ENCODE data around the gene CST2.
"Not testable (repeated sequence)": the region's sequence is repeated elsewhere in the genome, so short reads cannot be mapped to it uniquely, and the experiment has no call there.

CST2 gene, protein sequence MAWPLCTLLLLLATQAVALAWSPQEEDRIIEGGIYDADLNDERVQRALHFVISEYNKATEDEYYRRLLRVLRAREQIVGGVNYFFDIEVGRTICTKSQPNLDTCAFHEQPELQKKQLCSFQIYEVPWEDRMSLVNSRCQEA

DNA sequence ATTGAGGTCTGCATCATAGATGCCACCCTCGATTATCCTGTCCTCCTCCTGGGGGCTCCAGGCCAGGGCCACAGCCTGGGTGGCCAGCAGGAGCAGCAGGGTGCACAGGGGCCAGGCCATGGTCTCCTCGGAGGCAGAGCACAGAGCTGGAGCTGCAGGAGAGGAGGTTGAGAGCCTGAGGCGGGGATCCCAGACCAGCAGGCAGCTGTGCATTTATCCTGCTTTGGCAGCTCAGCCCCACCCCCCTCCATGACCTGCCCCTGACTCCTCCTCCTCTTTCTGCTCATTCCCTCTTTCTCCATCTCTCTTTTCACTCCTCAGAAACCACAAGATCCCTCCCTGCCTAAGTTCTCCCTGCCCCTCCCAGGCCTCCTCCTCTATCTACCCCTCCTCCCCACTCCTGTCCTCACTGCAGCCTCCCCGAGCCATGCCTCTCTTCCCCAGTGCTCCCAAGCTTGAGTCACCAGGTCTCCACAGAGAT lies at the start of gene CST2:
TSS of gene CST2 (minus strand) at position 189 of the 481 bp plus-strand sequence. CDS start at position 120, 69 bp downstream.
- no peak for DNase-seq

DNA sequence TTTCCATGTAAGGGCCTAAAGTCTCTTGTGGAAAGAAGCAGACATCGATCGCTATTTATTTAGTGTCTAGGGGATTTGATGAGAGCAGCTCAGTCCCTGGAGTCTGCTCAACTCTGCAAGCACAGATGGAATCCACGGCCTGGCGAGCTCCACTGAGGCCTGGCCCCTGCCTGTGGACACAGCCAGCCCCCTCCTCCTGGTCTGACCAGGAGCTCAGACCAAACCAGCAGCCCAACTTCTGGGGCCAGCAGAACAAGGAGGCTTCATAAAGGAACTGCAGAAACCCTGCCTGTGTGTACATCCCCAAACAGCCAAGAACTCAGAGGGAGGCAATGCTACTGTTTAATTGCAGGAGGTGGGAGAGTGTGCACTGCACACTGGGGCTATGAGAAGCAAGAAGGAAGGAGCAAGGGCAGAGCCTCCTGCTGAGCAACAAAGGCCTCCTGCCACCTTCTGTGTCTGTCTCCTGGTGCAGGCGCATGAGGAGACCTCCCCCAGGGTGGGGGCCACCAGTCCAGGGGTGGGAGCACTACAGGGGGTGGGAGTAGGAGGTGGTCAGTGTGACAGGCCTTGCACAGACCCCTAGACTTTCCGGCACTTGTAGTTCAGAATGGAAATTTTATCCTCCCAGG lies 49.2 kb upstream of the CST2 start:
- DNase-seq: no peak

DNA sequence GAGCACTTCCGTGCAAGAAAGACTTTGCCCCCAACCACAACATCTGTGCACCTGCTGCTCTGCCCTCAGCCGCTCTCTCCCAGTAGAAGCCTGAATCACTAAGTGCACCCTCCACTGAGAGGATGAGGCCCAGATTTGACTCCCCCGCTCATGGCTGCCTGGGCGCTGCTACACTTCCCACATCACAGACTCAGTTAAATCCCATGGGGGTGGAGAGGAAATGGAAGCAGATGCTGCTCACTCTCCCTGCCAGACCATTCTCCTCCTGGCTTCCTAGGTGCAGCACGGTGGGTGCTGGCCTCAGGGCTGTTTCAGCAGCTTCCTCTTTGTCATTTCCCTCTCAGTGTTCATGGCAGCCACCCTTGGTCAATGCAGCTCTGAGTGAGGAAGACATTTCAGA lies 48.2 kb upstream of the CST2 start:
- no peak for DNase-seq

DNA sequence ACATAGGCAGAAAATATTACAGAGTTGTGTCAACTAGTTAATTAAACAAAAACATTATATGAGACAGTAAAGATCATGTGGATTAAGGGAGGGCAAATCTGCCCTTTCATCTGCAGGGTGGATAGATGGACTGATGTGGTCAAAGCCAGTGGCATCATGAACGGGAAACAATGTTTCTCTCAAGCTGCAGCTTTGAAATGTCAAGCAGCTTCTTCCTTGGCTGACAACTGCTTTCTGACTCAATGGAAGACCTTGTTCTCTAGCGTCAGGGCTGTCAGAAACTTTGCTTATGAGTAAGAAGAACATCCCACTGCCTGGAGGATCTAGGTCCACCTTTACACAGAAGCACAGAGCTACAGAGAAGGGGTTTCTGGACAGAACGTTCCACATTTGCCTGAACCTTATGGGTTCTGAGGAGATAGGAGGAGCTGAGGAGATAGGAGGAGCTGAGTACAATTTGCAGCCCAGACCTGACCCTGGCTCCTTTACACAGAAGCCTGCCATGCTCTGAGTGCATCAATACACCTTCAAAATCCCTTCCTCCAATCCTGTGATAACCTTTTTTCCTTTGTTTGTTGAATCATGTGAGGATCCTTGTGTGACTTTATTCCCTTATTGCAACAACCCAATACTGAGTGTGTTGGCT lies 47.0 kb upstream of the CST2 start:
- DNase-seq: no peak

DNA sequence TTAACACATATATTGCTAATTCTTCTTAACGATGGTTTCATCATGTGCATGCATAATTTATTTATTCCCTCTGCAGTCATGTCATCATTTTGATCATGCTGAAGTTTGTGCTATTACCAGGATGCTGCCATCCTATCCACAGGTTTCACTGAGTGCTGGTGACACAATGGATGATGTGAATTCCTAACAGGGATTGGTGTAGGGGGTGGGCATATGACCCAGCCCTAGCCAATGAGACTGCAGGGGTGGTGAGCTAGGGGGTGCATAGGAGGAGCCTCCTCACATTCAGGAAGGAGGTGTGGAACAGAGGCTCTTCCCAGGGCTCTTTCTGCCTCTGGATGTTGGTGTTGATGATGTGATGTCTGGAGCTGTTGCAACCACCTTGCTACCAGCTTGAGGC lies 45.5 kb upstream of the CST2 start:
- DNase-seq: no peak

DNA sequence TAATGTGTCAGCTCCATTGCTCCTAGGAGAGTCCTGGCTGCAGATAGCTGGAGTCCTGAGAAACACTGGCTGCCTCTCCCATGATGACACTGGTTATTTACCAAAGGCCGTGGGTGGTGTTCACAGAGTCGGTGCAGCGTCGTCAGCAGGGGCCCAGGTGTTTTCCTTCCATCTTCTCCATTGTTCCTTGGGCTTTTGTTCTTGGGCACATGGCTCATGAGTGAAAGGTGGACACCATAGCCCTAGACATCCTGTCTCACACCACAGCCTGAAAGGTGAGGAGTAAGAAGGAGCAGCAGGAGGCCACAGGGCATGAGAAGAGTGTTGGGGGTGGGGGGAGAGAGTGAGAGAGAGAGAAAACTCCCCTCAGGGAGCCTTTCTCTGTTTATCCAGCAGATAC lies 43.9 kb upstream of the CST2 start:
- DNase-seq: no peak

DNA sequence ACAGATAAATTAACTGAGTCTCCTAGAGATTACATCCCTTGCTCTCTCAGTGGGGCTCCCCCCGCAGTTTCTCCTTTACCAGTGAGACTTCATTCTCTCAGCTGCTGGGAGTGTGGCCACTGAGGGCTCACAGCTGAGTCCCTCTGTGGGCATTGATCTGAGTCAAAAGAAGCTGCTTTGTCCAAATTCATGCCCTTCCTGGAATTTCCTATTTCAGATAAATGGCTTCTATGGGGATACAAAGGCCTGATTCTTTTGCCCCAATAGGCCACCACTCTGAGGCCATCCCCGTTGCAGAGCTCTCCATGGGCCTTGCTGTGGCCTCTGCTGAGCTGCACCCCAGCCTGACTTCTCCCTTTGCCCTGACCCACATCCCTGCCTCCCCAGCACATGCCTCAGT lies 43.0 kb upstream of the CST2 start:
- no peak for DNase-seq

DNA sequence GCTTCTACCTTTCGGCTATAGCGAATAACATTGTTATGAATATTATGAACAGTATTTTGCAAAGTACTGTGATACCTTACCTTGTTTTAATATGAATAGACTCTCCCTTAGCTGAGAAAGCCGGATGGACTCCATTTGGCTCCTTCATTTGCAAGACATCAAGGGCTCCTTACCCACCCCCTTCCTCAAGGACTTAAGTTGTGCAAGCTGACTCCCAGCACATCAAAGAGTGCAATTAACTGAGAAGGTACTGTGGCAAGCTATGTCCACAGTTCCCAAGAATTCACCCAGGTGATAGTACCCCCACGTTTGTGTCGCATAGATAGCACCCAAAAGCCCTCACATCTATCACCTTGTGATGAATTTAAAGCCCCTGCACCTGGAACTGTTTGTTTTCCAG lies 41.8 kb upstream of the CST2 start:
- DNase-seq: no peak

DNA sequence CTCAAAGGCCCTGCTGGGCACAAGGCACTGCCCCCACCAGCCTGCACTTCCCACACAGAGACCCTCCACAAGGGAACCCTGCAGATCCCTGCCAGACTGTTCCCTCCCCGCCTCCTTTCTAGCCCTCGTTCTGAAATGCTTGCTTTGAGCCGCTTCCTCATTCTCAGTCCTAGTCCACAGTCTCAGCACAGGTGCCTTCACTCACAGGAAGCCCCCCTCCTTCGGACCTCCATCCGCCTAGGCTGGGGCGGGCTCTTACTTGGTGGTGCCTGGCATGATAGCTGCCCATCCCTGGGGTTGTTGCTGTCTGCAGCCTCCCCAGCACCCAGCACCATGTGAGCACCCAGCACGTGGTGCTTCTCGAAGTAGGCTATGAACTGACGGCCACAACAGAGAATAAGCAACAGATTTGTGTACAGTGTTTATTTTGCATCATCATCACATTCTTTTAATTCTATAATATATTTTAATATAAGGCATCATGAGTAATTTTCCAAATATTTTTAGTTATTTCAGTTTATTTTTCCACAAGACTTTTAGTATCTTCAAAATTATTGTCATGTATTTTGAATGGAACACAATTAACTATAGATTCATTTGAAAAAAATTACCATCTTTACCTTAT lies 40.7 kb upstream of the CST2 start:
- no peak for DNase-seq

DNA sequence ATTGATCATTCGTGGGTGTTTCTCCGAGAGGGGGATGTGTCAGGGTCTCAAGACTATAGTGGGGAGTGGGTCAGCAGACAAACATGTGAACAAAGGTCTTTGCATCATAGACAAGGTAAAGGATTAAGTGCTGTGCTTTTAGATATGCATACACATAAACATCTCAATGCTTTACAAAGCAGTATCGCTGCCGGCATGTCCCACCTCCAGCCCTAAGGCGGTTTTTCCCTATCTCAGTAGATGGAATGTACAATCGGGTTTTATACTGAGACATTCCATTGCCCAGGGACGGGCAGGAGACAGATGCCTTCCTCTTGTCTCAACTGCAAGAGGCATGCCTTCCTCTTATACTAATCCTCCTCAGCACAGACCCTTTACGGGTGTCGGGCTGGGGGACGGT lies 34.2 kb upstream of the CST2 start:
- not testable (repeated sequence) for DNase-seq

DNA sequence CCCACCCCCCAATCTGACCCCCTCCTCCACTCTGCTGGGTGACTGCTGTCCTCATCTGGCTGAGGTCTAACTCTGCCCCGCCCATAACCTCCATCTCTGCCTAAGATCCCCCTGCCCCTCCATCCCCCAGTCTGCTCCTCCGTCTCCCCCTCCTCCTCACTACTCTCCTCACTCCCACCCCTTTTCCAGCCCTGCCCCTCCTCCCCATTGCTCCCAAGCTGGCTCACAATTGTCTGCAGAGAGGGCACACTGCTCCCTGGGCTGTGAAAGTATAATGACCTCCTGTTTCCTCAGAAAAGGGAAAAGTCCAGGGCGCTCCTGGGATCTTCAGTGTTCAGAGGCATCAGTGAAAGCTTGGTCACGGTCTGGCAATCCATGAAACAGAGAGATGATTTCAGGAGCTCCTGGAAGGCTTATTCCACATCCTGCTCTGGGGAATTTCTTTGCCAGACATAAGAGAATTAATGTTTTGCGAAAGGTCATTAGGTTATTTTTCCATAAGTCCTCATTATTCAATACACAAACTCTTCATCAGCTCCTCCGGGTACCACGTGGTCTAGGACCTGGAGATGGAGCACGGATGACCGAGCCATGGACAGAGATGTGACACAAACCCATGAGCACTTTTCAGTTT lies 31.6 kb upstream of the CST2 start:
- DNase-seq: no peak

DNA sequence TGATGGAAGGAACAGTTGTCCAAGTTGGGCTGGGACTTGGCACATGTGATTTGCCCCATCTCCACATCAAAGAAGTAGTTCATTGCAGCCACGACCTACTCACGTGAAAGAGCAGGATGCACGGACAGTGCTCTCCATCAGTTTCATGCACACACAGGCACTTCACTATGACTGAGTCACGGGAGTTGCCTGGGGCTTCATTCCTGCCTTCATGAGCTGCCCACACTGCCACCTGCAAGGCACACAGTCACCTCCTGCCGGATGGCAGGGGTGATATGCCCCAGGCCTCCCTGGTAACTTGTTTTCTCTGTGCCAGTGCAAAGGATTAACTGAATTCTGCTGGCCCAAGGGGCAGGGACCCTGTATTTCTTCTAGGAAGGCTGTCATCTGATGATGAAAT lies 30.2 kb upstream of the CST2 start:
- no peak for DNase-seq

DNA sequence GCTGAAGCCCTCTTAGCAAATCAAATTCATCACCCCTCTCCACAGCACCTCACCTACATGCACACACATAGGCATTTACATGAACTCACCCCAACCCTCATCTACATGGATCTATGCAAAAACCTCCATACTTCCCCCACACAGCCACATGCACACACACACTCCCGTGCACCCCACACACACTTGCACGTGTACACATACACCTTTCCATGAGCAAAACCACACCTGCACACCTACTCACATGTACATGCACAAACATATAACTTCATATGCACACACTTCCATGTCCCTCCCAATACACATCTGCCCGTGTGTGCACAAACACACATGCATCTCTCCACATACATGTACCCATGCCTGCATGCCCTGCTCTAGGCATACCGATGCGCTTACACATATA lies 29.7 kb upstream of the CST2 start:
- DNase-seq: no peak

DNA sequence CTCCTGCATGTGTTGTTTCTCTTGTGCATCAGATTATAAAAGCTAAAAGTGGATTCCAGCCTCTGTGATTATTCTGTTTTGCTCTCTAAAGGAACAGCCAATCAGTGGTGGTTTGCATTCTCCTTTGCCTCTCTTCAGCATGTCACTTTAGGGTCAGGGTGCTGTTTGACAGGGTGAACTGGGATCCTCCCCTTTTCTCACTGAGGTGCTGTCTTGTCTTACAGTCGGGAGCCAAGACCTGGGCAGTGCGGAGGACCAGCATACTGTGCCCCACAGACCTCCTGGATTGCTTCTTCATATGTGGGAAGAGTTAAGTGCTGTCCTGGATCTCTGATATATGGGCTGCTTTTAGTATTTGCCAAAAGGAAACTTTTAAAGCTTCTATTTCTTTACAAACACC lies 15.2 kb upstream of the CST2 start:
- DNase-seq: no peak

DNA sequence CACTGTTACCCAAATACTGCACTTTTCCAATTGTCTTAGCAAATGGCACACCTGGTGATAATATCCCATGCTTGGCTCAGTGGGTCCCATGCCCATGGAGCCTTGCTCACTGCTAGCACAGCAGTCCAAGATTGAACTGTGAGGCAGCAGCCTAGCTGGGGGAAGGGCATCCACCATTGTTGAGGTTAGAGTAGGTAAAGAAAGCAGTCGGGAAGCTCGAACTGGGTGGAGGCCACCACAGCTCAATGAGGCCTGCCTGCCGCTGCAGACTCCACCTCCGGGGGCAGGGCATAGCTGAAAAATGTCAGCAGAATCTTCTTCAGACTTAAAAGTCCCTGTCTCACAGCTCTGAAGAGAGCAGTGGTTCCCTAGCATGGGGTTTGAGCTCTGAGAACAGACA lies 9.2 kb upstream of the CST2 start:
- no peak for DNase-seq

DNA sequence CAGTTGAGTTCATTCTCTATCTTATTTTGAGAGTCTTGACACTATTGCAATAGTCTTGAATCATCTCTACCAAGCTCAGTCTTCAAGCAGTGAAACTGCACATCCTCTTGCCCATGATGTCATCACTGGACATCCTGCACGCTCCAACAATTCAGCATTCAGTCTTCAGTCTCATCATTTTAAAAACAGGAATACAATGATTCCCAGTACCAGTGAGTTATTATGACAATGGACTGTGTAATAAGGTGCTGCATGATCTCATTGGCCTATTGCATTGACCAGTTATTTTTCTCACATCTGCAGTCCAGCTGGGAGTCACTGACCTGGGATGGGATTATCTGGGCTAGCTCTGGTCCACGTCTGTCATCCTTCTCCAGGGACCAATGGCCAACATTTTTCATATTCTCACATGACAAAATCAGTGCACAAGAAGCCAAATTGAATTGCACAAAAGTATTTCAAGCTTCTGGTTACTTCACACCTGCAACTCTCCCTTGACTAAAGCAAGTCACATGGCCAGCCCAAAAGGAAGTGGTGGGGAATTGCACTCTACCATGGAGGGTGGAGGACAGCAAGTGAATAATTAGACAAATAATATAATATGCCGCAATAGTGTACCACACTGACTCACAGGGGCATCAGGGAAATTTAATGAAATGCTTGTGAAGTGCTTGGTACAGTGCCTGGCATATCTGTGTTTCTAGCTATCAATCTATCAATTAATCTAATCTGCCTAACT lies 6.4 kb upstream of the CST2 start:
- no peak for DNase-seq

DNA sequence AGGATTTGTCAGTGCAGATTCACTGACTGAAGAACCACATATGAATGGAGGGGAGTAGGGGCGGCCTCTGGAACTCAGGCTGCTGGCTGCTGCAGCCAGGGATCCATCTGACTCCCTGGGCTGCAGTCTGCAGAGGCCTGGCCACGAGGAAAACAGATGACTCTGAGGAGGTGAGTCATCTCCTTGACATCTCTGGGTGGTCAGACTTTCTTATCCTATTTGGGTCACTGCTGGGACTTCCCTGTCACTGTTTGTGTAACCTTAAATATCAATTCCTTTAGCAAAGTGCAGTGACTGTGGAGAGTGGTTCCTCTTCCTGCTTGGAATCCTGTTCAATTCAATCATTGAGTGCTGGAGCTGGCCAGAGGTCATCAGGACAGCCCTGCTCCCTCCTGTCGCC lies 5.4 kb upstream of the CST2 start:
- not testable (repeated sequence) for DNase-seq

DNA sequence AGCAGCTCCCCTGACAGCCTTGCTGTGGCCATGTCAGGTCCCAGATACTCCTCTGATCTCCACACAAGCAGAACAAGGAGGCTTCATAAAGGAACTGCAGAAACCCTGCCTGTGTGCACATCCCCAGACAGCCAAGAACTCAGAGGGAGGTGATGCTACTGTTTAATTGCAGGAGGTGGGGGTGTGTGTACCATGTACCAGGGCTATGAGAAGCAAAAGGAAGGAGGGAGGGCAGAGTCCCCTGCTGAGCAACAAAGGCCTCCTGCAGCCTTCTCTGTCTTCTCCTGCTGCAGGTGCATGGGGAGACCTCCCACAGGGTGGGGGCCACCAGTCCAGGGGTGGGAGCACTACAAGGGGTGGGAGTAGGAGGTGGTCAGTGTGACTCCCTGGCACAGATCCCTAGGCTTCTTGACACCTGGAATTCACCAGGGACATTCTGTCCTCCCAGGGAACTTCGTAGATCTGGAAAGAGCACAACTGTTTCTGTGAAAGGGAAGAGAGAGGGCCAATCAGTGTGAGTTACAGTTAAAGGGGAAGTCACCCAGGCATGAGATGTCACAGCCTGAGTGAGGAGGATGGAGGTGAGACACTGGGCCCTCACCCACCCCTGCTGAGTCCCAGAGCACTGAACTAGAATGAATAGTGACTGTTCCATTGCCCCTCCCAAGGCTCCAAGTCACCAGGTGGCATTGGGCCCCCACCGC lies 2.8 kb downstream of the CST2 start:
- DNase-seq: no peak

DNA sequence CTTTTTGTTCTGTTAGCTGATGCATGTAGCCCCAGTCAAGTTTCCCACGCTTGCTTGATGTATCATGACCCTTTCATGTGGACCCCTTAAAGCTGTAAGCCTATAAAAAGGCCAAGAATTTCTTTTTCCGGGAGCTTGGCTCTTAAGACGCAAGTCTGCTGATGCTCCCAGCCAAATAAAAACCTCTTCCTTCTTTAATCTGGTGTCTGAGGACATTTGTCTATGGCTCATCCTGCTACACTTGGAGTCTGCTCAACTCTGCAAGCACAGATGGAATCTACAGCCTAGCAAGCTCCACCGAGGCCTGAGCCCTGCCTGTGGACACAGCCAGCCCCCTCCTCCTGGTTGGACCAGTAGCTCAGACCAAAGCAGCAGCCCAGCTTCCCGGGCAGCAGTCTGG lies 3.4 kb downstream of the CST2 start:
- no peak for DNase-seq

DNA sequence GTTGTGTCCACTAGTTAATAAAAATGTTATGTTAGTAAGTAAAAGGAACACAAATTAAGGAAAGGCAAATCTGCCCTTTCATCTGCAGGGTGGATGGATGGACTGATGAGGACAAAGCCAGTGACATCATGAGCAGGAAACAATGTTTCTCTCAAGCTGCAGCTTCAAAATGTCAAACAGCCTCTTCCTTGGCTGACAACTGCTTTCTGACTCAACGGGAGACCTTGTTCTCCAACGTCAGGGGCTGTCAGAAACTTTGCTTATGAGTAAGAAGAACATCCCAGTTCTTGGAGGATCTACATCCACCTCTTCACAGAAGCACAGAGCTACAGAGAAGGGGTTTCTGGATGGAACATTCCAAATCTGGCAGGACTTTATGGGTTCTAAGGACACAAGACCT lies 6.0 kb downstream of the CST2 start:
- no peak for DNase-seq

DNA sequence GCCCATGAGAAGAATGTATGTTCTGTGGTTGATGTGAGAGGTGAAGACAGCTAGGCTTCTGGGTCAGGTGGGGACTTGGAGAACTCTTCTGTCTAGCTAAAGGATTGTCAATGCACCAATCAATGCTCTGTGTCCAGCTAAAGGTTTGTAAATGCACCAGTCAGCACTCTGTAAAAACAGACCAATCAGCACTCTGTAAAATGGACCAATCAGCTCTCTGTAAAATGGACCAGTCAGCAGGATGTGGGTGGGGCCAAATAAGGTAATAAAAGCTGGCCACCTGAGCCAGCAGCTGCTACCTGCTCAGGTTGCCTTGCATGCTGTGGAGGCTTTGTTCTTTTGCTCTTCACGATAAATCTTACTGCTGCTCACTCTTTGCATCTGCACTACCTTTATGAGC lies 15.0 kb downstream of the CST2 start:
- not testable (repeated sequence) for DNase-seq

DNA sequence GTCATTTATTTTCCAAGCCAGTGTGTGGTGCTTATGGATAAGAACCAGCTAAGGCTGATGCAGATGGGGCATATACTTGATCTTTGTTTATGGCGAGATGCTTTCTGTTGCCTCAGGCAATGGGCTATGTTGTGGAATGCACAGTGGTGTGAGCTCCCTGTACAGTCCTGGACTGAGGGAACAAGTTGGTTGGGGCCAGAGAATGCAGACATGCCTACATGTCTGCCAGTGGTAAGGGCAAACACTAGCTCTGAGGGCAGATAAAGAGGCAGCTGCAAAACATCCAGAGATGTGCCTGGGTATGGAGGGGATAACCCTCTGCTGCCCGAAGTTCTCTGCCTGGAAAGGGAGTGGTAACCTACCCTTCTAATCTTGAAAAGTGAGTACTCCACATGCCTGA lies 16.2 kb downstream of the CST2 start:
- DNase-seq: not testable (repeated sequence)
